SK-N-SH (cell line): ENCODE data around the gene AUTS2.

Experiments
- CHD2 ChIP-seq: fragments of 150-350 bp; IDR thresholded peaks from 2 replicates; pipeline ENCODE4 v1.6.1; 2018; ENCODE audit warnings: low read length; ENCODE audit not compliant: partially characterized antibody
- FOXJ3 ChIP-seq: sonication (generic); formaldehyde crosslinking; IDR thresholded peaks from 2 replicates; pipeline ENCODE4 v1.5.1; 2020; ENCODE audit warnings: mild to moderate bottlenecking, missing genetic modification reagents
- POLR2AphosphoS5 ChIP-seq: IDR thresholded peaks from 2 replicates; pipeline ENCODE4 v1.6.1; 2012; ENCODE audit warnings: low read depth, low read length
- RAD21 ChIP-seq: IDR thresholded peaks from 2 replicates; pipeline ENCODE4 v1.6.1; 2012; ENCODE audit warnings: mild to moderate bottlenecking, low read length
- RXRA ChIP-seq: IDR thresholded peaks from 2 replicates; pipeline ENCODE4 v1.4.0; 2012; ENCODE audit warnings: low read depth, mild to moderate bottlenecking, borderline replicate concordance
- TCF12 ChIP-seq: IDR thresholded peaks from 2 replicates; pipeline ENCODE4 v1.4.0; 2012
- TEAD4 ChIP-seq: IDR thresholded peaks from 2 replicates; pipeline ENCODE4 v1.4.0; 2012; ENCODE audit warnings: mild to moderate bottlenecking, borderline replicate concordance; ENCODE audit not compliant: insufficient read depth
- YY1 ChIP-seq: IDR thresholded peaks from 2 replicates; pipeline ENCODE4 v1.4.0; 2012; ENCODE audit warnings: low read depth, mild to moderate bottlenecking
- TF ChIP-seq, protein P1 (sequence below): fragments of 200-600 bp; sonication (generic); IDR thresholded peaks from 2 replicates; pipeline ENCODE4 v1.6.1; 2017; ENCODE audit warnings: antibody characterized with exemption, mild to moderate bottlenecking, moderate library complexity
- TF ChIP-seq, protein P2 (sequence below): IDR thresholded peaks from 2 replicates; pipeline ENCODE4; 2012
- TF ChIP-seq, protein P3 (sequence below): IDR thresholded peaks from 2 replicates; pipeline ENCODE4 v1.4.0; 2012; ENCODE audit warnings: low read depth

DNA sequence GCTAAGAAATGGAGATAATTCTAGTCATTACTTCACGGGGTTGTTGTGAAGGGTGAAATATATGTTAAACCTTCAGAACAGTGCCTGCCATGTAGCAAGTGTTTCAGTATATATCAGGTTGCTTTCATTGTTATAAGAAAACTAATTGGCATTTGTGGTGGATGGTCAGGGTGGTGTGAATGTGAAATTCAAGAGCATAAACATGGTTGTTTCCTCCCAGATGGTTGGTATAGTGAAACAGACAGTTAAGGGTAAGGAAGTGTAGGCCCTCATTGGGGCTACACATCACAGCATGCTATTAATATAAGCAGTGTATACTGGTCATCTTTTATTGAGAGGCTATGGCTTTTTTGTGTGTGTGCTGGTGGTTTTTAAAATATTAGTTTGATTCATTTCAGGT is 171.6 kb downstream of the AUTS2 start:
- TF ChIP-seq RAD21 (no peak), CHD2 (no peak), YY1 (no peak), TCF12 (no peak), FOXJ3 (CRISPR knock-in tag) (no peak), RXRA (no peak), POLR2AphosphoS5 (no peak), TEAD4 (no peak)
- TF ChIP-seq, protein P1, sequence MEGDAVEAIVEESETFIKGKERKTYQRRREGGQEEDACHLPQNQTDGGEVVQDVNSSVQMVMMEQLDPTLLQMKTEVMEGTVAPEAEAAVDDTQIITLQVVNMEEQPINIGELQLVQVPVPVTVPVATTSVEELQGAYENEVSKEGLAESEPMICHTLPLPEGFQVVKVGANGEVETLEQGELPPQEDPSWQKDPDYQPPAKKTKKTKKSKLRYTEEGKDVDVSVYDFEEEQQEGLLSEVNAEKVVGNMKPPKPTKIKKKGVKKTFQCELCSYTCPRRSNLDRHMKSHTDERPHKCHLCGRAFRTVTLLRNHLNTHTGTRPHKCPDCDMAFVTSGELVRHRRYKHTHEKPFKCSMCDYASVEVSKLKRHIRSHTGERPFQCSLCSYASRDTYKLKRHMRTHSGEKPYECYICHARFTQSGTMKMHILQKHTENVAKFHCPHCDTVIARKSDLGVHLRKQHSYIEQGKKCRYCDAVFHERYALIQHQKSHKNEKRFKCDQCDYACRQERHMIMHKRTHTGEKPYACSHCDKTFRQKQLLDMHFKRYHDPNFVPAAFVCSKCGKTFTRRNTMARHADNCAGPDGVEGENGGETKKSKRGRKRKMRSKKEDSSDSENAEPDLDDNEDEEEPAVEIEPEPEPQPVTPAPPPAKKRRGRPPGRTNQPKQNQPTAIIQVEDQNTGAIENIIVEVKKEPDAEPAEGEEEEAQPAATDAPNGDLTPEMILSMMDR, result no peak
- TF ChIP-seq, protein P2, sequence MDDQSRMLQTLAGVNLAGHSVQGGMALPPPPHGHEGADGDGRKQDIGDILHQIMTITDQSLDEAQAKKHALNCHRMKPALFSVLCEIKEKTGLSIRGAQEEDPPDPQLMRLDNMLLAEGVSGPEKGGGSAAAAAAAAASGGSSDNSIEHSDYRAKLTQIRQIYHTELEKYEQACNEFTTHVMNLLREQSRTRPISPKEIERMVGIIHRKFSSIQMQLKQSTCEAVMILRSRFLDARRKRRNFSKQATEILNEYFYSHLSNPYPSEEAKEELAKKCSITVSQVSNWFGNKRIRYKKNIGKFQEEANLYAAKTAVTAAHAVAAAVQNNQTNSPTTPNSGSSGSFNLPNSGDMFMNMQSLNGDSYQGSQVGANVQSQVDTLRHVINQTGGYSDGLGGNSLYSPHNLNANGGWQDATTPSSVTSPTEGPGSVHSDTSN, result no peak
- TF ChIP-seq, protein P3, sequence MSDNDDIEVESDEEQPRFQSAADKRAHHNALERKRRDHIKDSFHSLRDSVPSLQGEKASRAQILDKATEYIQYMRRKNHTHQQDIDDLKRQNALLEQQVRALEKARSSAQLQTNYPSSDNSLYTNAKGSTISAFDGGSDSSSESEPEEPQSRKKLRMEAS, result no peak
